HG03066 (cell line): ENCODE measurements around the gene MB21D2.

Experiments
- ATAC-seq: cut with Tn5 transposase; IDR thresholded peaks from one replicate; pipeline ENCODE4 v1.9.1; 2021; ENCODE audit warnings: low read depth; ENCODE audit not compliant: unreplicated experiment

Gene MB21D2

GRCh38 chr3:192840143-192840836 lies 77.4 kb downstream of the MB21D2 start:
- ATAC-seq, result no peak

DNA sequence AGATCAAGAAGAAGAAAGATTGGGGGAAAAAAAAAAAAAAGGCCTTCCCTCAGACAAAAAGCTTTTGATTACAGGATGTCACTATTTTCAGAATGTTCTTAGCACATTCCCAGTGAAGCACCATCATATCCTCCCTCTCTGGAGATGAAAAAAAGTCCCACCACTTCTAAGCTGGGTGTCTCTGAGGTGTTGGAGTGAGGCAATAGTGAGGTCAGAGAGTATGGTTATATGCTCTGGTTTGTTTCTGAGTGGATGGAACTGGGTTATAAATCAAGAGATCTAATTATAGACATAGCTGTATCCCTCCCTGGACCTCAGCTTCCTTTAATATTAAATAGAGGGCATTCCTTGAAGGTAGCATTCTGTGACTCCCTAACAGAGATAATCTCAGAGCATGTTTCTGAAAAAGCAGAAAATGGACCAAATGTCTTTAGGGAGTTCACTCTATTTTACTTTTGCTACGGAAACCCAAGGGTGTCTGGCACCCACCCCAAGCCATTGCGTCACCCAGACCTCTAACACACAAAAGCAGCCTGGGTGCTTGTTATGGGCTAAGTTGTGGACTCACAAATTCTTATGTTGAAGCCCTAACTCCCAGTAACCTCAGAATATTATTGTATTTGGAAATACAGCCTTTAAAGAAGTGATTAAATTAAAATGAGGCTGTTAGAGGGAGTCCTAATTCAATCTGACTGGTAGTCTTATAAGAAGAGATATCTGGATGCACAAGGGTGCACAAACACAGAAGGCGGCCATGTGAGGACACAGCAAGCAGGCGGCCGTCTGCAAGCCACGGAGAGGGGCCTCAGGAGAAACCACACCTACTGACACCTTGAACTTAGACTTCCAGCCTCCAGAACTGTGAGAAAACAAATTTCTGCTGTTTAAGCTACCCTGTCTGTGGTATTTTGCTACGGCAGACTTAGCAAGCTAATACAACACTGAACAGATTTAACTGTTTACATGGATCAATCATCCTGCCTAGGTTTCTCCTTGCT lies 81.5 kb downstream of the MB21D2 start:
- no peak for ATAC-seq

DNA sequence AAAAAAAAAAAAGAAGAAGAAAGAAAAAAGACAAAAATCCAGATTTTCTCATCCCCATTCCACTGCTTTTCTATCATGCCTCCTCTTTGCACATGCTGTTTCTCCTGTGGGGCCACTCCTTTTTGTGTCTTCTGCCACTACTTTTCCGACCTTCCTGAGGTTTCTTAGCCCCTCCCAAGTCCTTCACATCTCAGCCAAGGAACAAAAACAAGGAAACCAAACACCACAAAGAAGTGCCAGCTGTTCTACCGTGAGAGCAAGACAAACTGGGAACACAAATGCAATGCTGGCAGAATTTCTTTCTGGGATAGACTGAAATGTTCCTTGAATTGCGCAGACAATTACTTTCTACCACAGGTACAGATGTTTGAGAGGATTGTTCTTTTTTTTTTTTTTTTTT lies 83.2 kb downstream of the MB21D2 start:
- ATAC-seq, result no peak

GRCh38 chr3:192833177-192833890 lies 84.3 kb downstream of the MB21D2 start:
- no peak for ATAC-seq

DNA sequence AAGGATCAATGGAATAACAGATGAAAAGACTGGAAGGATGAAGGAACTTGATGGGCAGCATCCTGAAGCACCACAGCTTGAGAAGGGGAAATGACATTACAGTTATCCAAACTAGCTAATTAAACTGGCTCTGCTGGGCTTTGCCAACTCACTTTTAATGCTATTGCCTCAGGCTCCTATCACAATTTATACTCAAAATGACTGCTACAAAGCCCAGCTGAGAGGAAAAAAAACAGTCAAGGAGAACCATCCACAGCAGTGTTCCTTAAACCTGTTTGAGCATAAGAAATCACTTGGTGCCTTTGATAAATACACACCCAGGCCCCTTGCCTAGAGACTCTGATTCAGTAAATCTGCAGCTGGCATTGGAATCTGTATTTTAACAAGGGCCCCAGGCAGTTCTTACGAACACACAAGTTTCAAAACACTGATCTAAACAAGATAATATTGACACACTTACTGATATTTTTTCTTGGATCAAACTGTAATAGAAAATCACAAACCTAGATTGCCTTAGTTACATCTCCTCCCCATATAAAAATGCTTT lies 85.8 kb downstream of the MB21D2 start:
- no peak for ATAC-seq

- no peak for ATAC-seq
Observed at GRCh38 chr3:192831111-192831644, 86.5 kb downstream of the MB21D2 start.

DNA sequence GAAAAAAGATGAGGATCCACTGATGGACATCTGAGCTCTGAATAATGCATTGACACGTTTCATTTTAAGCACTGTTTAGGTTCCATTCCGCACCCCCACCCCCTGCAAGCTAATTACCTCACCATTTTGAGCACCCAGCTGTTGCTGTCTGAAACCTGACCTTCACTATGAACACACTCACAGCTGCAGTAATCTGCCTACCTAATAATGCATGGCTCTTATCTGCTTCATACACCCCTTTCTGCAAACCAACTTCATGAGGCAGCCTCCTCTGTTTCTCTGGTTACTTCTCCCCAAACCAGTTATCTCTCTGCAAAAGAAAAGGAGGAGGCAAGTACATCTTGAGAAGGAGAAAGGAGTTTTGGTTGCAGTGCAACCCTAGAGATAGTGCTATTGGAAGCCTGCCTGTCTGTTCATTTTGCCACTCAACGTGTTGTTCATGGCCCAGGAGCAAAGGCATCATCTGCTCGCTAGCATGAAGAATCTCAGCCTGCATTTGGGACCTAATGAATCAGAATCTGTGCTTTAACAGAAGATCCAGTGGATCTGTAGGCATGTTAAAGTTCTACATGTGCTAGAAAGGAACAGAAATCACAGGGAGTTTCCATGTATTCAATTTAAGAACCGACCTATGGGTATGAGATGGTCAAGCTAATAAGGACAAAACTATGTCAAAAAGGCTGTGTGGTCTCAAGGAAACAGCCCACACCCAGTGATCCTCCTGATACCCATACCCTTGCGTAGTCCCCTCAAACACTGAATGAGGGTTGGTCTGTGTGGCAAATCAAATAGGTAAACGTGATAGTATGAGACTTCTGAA lies 87.2 kb downstream of the MB21D2 start:
- peak; percentile 43 for ATAC-seq

DNA sequence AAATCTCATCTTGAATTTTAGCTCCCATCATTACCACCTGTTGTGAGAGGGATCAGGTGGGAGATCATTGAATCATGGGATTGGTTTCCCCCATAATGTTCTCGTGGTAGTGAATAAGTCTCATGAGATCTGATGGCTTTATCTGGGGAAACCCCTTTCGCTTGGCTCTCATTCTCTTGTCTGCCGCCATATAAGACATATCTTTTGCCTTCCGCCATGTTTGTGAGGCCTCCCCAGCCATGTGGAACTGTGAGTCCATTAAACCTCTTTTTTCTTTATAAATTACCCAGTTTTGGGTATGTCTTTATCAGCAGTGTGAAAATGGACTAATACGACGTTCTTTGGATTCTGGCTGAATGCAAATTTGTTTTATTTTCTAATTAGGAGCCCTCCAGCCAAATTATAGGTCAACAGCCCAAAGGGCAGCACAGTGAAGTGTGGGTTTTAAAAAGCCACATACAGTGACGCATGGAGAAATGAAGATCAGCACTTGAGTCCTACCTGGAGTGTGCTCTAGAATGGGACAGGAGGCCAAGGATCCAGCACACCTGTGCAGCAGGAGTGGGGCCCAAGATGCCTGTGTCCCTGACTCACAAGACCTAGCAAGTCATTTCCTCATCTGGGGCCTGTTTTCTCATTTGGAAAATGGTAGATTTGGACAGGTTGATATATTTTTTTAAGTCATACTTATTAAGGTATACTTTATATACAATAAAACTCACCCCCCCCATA lies 89.6 kb downstream of the MB21D2 start:
- no peak for ATAC-seq

DNA sequence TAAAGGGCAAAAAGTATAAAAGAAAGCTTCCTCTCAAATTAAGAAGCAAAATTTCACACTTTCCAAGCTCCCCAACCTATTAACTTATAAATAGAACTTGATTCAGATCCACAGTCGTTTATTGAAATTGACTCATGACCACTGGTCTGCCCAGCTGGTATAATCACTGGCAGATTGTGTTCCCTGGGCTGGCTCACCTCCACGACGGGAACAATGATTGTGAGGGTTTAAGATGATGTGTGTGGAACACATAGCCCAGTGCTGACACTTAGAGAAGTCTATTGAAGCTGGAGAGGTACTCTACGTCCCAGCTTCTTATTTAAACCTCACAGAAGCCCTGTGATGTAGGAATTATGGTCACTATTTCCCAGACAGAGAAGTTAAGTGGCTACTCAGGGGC lies 90.4 kb downstream of the MB21D2 start:
- ATAC-seq, result no peak

DNA sequence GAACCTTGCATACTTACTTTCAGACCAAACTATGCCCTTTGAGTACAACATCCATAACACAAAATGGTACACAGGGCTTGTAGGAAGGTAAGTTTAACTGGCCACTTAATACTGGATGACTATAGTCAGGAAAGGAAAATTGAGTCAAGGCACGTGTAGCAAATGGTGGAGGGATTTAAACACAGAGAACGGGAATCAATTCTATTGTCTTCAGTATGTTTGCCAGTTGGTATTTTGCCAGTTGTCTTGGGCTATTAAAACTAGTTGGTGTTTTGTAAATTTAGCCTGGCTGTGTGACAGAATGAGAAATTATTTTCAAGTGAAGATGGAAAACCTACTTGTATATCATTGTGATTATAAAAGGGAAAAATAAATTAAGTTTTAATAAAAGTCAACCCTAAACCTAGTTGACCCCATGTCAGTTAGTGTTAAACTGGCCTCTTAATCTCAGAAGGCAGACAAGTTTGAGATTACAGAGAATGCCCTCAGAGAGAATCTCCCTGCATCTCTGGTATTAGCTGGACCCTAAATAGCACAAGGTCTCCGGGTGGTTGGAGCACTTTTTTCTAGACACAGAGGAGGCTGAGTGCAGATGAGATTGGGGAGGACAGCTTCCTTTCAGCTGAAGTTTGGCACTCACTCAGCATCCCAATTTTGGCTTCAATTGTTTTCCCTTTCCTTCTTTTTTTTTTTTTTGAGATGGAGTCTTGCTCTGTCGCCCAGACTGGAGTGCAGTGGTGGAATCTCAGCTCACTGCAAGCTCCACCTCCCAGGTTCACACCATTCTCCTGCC lies 91.2 kb downstream of the MB21D2 start:
- no peak for ATAC-seq

DNA sequence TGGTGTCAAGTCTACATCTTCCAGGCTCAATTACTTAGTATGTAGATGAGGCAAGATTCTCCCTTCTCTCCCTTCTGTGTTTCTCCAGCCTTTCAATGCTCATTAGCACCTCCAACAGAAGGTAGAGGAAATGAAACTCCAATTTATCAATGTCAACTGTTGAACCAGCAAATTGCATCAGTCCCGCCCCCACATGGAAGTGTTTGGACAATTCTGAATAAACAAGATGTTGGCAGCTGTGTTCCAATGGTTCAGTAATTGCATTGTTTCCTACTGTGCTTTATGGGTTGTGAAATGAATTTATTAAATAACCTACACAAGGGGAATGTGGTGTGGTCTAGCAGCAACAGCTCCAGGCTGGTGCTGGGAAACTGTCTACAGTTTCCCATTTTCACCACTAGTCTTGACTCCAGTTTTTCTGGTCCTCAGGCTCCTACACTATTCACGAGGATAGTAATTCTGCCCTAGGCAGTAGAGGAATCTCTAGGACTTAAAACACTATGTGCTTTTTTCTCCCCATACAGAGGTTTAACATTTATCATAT lies 91.9 kb downstream of the MB21D2 start:
- ATAC-seq, result no peak

- ATAC-seq, result no peak
Observed at GRCh38 chr3:192825216-192825615, 92.4 kb downstream of the MB21D2 start.

DNA sequence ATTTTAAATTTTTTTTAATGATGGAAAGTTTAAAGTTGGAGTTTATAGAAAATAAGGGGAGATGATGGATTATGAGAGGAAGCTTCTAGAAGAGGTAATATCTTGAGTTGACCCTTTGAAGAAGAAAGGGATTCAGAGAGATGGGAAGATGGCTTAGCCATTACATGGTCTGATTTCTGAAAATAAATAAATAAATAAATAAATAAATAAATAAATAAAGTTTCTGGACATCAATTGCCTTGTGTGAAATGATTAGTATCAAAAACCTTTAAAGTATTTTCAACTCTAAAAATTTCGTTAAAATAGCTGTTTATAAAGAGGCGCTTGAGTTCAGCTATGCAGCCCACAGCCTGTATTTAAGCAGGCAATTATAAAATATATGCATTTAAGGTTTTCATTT lies 93.3 kb downstream of the MB21D2 start:
- no peak for ATAC-seq

DNA sequence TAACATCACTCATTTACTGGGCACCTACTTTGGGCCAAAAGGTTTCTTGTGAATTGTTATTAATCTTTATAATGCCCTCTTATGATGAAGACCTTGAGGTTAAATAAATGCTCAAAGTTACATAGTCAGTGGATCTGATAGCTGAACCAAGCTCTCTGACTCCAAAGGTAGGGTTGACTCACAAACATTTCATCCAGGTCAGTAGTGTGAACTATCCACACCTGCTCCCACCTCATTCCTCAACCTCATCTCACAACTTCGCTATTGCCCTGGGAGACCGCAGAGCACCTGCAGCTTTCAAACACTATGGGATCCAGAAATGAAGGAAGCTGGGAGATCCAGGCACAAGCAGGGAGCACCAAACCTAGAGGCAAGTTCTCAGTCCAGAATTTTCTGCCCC lies 96.5 kb downstream of the MB21D2 start:
- no peak for ATAC-seq

- ATAC-seq, result no peak
Observed at GRCh38 chr3:192820161-192820560, 97.5 kb downstream of the MB21D2 start.

DNA sequence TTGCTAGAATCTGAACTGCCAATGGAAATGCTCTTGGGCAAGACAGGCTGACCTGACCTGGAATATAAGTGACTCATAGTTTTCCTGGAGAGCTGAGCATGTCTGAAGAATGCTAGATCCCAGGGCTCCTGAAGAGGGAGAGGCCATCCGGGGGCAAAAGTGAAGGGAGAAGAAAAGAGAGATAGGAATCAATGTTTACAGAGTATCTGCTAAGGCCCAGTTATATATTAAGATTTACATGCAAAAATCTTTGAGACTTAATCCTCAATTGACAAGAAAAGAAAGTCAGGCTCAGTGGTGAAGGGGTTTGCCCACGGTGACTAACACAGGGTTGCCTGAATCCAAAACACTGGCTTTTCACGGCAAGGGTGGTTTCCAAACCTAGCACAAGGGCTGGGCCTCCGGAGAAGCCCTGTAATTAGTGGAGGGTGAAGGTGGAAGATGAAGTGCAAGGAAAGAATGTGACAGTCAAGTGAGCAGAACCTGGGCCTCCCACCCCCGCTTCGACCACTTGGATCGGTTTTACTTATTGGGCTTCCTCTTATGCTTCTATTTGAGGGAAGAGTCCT lies 98.6 kb downstream of the MB21D2 start:
- no peak for ATAC-seq

DNA sequence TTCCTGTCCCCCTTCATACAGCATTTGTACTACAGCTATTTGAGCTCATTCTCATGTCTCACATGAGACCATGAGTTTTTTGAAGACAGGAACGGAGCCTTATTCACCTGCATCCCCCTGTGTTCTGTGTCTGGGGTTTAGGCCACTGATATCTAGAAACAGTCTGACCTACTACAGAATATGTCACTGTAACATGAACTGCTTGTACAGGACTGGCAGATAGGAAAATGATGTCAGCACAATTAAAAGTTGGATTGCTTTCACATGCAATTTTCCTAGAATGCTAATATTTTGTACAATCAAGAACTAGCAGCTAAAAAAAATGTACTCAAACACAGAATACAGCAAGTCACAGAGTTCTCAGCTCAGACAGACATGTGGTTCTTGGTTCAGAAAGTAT lies 99.5 kb downstream of the MB21D2 start:
- ATAC-seq, result no peak

- ATAC-seq, result no peak
Observed at GRCh38 chr3:192817506-192817905, 100.2 kb downstream of the MB21D2 start.
